GM12878 (cell line): Measurements from ENCODE around the gene NLGN1.

Experiments
- ESRRA ChIP-seq: IDR thresholded peaks from 2 replicates; pipeline ENCODE4 v1.6.1; 2012; ENCODE audit warnings: mild to moderate bottlenecking, low read length, improper control_type of control experiment
- ETV6 ChIP-seq, 2 experiments: fragments of 450-650 bp in 1 of 2; IDR thresholded peaks in 1 of 2; conservative IDR thresholded peaks in 1 of 2; 2 replicates each; pipeline ENCODE4 v1.6.1; 2014; ENCODE audit warnings: antibody characterized with exemption in 1 of 2, borderline replicate concordance in 1 of 2, low read depth in 1 of 2, mild to moderate bottlenecking in 1 of 2, moderate library complexity in 1 of 2
- EZH2 ChIP-seq: IDR thresholded peaks from 2 replicates; pipeline ENCODE4 v1.6.1; 2012; ENCODE audit warnings: low read depth, mild to moderate bottlenecking, control low read depth, inconsistent platforms, low read length, borderline replicate concordance; ENCODE audit not compliant: control insufficient read depth
- NR2C1 ChIP-seq: fragments of 450-650 bp; IDR thresholded peaks from 2 replicates; pipeline ENCODE4 v1.6.1; 2017; ENCODE audit warnings: antibody characterized with exemption, mild to moderate bottlenecking, moderate library complexity
- POLR2A ChIP-seq: IDR thresholded peaks from 2 replicates; pipeline ENCODE4 v1.6.1; 2011; ENCODE audit warnings: low read depth, mild to moderate bottlenecking, low read length
- RFX5 ChIP-seq: IDR thresholded peaks from 2 replicates; pipeline ENCODE4 v1.6.1; 2011; ENCODE audit warnings: low read depth, low read length, improper control_type of control experiment
- SIX5 ChIP-seq: IDR thresholded peaks from 2 replicates; pipeline ENCODE4 v1.6.1; 2011; ENCODE audit warnings: mild to moderate bottlenecking, low read depth, low read length, moderate library complexity; ENCODE audit not compliant: severe bottlenecking
- TF ChIP-seq, protein P1 (sequence below): IDR thresholded peaks from 2 replicates; pipeline ENCODE4 v1.6.1; 2012; ENCODE audit warnings: low read depth, low read length, improper control_type of control experiment
- TF ChIP-seq, protein P2 (sequence below): IDR thresholded peaks from 2 replicates; pipeline ENCODE4 v1.6.1; 2012; ENCODE audit warnings: mild to moderate bottlenecking, low read depth, low read length
- TF ChIP-seq, protein P3 (sequence below), 3 experiments: IDR thresholded peaks in 2 of 3; conservative IDR thresholded peaks in 1 of 3; 2 replicates each; pipeline ENCODE4 v1.5.1; 2011; ENCODE audit warnings: low read depth in 3 of 3, low read length in 3 of 3, mild to moderate bottlenecking in 3 of 3, control low read depth in 2 of 3, moderate library complexity in 2 of 3, inconsistent platforms in 1 of 3, mixed read lengths in 1 of 3; ENCODE audit not compliant: control insufficient read depth in 2 of 3, insufficient read depth in 1 of 3; ENCODE audit errors: extremely low read depth in 1 of 3
- TF ChIP-seq, protein P4 (sequence below): fragments of 450-650 bp; IDR thresholded peaks from 2 replicates; pipeline ENCODE4 v1.6.1; 2017; ENCODE audit warnings: antibody characterized with exemption, mild to moderate bottlenecking, moderate library complexity

DNA sequence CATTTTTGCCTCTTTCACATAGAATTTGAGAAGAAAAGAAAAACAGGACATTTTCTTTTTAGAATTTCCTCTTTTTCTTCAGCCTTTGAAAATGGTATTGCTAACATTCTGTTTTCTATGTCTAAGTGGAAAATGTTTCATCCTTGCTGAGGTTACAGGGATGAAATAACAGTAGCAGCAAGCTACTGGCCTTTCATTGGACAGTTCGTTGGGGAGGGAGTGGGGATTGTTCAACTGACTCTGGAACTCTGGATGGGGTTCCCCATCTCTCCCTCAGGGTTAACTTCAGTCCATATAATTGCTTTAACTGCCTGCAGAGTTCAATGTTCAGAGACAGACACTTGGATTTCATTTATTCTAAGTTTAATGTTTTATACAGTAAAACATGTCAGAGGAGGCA lies 346.0 kb downstream of the NLGN1 start:
- TF ChIP-seq, protein P1, sequence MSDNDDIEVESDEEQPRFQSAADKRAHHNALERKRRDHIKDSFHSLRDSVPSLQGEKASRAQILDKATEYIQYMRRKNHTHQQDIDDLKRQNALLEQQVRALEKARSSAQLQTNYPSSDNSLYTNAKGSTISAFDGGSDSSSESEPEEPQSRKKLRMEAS = no peak
- TF ChIP-seq RFX5 (no peak), EZH2 (no peak), NR2C1 (no peak), SIX5 (no peak), ETV6 (conservative IDR thresholded peaks at IDR 0.05 in 1 of 2, IDR thresholded peaks at IDR 0.05 in 1 of 2; ENCODE audit: borderline replicate concordance in 1 of 2, low read depth in 1 of 2) (no peak), ESRRA (no peak), POLR2A (no peak)
- TF ChIP-seq, protein P2, sequence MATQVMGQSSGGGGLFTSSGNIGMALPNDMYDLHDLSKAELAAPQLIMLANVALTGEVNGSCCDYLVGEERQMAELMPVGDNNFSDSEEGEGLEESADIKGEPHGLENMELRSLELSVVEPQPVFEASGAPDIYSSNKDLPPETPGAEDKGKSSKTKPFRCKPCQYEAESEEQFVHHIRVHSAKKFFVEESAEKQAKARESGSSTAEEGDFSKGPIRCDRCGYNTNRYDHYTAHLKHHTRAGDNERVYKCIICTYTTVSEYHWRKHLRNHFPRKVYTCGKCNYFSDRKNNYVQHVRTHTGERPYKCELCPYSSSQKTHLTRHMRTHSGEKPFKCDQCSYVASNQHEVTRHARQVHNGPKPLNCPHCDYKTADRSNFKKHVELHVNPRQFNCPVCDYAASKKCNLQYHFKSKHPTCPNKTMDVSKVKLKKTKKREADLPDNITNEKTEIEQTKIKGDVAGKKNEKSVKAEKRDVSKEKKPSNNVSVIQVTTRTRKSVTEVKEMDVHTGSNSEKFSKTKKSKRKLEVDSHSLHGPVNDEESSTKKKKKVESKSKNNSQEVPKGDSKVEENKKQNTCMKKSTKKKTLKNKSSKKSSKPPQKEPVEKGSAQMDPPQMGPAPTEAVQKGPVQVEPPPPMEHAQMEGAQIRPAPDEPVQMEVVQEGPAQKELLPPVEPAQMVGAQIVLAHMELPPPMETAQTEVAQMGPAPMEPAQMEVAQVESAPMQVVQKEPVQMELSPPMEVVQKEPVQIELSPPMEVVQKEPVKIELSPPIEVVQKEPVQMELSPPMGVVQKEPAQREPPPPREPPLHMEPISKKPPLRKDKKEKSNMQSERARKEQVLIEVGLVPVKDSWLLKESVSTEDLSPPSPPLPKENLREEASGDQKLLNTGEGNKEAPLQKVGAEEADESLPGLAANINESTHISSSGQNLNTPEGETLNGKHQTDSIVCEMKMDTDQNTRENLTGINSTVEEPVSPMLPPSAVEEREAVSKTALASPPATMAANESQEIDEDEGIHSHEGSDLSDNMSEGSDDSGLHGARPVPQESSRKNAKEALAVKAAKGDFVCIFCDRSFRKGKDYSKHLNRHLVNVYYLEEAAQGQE = no peak
- TF ChIP-seq, protein P3, sequence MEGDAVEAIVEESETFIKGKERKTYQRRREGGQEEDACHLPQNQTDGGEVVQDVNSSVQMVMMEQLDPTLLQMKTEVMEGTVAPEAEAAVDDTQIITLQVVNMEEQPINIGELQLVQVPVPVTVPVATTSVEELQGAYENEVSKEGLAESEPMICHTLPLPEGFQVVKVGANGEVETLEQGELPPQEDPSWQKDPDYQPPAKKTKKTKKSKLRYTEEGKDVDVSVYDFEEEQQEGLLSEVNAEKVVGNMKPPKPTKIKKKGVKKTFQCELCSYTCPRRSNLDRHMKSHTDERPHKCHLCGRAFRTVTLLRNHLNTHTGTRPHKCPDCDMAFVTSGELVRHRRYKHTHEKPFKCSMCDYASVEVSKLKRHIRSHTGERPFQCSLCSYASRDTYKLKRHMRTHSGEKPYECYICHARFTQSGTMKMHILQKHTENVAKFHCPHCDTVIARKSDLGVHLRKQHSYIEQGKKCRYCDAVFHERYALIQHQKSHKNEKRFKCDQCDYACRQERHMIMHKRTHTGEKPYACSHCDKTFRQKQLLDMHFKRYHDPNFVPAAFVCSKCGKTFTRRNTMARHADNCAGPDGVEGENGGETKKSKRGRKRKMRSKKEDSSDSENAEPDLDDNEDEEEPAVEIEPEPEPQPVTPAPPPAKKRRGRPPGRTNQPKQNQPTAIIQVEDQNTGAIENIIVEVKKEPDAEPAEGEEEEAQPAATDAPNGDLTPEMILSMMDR (IDR thresholded peaks at IDR 0.05 in 2 of 3, conservative IDR thresholded peaks at IDR 0.05 in 1 of 3; ENCODE audit: control insufficient read depth in 2 of 3, extremely low read depth in 1 of 3, insufficient read depth in 1 of 3, low read depth in 3 of 3, low read length in 3 of 3) = no peak
- TF ChIP-seq, protein P4, sequence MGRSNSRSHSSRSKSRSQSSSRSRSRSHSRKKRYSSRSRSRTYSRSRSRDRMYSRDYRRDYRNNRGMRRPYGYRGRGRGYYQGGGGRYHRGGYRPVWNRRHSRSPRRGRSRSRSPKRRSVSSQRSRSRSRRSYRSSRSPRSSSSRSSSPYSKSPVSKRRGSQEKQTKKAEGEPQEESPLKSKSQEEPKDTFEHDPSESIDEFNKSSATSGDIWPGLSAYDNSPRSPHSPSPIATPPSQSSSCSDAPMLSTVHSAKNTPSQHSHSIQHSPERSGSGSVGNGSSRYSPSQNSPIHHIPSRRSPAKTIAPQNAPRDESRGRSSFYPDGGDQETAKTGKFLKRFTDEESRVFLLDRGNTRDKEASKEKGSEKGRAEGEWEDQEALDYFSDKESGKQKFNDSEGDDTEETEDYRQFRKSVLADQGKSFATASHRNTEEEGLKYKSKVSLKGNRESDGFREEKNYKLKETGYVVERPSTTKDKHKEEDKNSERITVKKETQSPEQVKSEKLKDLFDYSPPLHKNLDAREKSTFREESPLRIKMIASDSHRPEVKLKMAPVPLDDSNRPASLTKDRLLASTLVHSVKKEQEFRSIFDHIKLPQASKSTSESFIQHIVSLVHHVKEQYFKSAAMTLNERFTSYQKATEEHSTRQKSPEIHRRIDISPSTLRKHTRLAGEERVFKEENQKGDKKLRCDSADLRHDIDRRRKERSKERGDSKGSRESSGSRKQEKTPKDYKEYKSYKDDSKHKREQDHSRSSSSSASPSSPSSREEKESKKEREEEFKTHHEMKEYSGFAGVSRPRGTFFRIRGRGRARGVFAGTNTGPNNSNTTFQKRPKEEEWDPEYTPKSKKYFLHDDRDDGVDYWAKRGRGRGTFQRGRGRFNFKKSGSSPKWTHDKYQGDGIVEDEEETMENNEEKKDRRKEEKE = no peak
